CD8-positive, alpha-beta memory T cell (primary cell): ENCODE results near the gene SLC5A8. TPM values are rescaled to one million over a fixed set of nuclear protein-coding genes. Genes with fewer than 3 reads are reported as not detected.

ENCODE experiments used
- CTCF ChIA-PET: fragments of 350-600 bp; sonication (Branson Sonifier 250); formaldehyde crosslinking; loops from one replicate; lab custom pipeline; 2021; ENCODE audit warnings: antibody characterized with exemption; lab: Charles Lee
- POLR2A ChIA-PET: fragments of 350-600 bp; sonication (Branson Sonifier 250); formaldehyde crosslinking; loops from one replicate; lab custom pipeline; 2021; ENCODE audit warnings: antibody characterized with exemption; lab: Charles Lee
- DNase-seq, 5 donors: peaks; one replicate each; pipeline versions ENCODE4 v3.0.0 to v3.0.0-alpha.2; 2020 to 2022; ENCODE audit warnings: mixed read lengths in 1 of 5
- H3K27ac ChIP-seq: one replicate; pipeline ENCODE4 v1.7.0; 2013; ENCODE audit warnings: low read depth, mild to moderate bottlenecking, low read length, moderate library complexity
- H3K27me3 ChIP-seq: 2 replicates; pipeline ENCODE4 v1.7.0; 2013; ENCODE audit warnings: low read length, mild to moderate bottlenecking; ENCODE audit not compliant: insufficient read depth, poor library complexity, severe bottlenecking
- H3K36me3 ChIP-seq: 2 replicates; pipeline ENCODE4 v1.7.0; 2013; ENCODE audit warnings: mild to moderate bottlenecking, low read length, moderate library complexity; ENCODE audit not compliant: insufficient read depth
- H3K4me1 ChIP-seq: 2 replicates; pipeline ENCODE4 v1.7.0; 2013; ENCODE audit warnings: mild to moderate bottlenecking, low read length, moderate library complexity; ENCODE audit not compliant: insufficient read depth
- H3K4me3 ChIP-seq: 2 replicates; pipeline ENCODE4 v1.7.0; 2013; ENCODE audit warnings: mild to moderate bottlenecking, low read length
- H3K9me3 ChIP-seq: 2 replicates; pipeline ENCODE4 v1.7.0; 2013; ENCODE audit warnings: mild to moderate bottlenecking, low read length
- H3K27ac Mint-ChIP-seq, 8 donors: one replicate each; pipeline ENCODE4 v1.8.0; 2020 to 2021; ENCODE audit warnings: mixed read lengths in 8 of 8, mild to moderate bottlenecking in 6 of 8, inconsistent platforms in 3 of 8, moderate library complexity in 3 of 8
- H3K27me3 Mint-ChIP-seq, 2 donors: one replicate each; pipeline ENCODE4 v1.8.0; 2020 to 2021; ENCODE audit warnings: mixed read lengths in 2 of 2, mild to moderate bottlenecking in 1 of 2, moderate library complexity in 1 of 2
- H3K36me3 Mint-ChIP-seq, 3 donors: one replicate each; pipeline ENCODE4 v1.8.0; 2020 to 2021; ENCODE audit warnings: mixed read lengths in 3 of 3, inconsistent platforms in 1 of 3, mild to moderate bottlenecking in 1 of 3
- H3K4me1 Mint-ChIP-seq, 3 donors: one replicate each; pipeline ENCODE4 v1.8.0; 2020 to 2021; ENCODE audit warnings: mixed read lengths in 3 of 3, inconsistent platforms in 1 of 3, mild to moderate bottlenecking in 1 of 3
- H3K4me3 Mint-ChIP-seq, 7 donors: one replicate each; pipeline ENCODE4 v1.8.0; 2020 to 2021; ENCODE audit warnings: mixed read lengths in 7 of 7, mild to moderate bottlenecking in 6 of 7, moderate library complexity in 4 of 7, inconsistent platforms in 2 of 7
- H3K9me3 Mint-ChIP-seq, 5 donors: one replicate each; pipeline ENCODE4 v1.8.0; 2020 to 2022; ENCODE audit warnings: mixed read lengths in 5 of 5, mild to moderate bottlenecking in 3 of 5, moderate library complexity in 2 of 5, inconsistent platforms in 1 of 5
- polyA plus RNA-seq: library from polyadenylated mRNA; unstranded; fragments of 300-500 nt; fragmentation: Illumina TruSeq; gene quantifications from one replicate; pipeline ENCODE4 v1.2.3, GENCODE V29; 2021
- total RNA-seq, 2 experiments: library from RNA; stranded (reverse); gene quantifications; one replicate each; pipeline ENCODE4 v1.2.3, GENCODE V29; 2021

SLC5A8 gene
- total RNA-seq (not detected), polyA plus RNA-seq (not detected)

- H3K27me3 Mint-ChIP-seq: peaks cover 13 to 45% of the 10 kb centered on the region in 2 donors
- Histone ChIP-seq H3K36me3 (no peaks in the 10 kb centered on the region), H3K27ac (no peak within 1 kb of the TSS), H3K4me1 (no peaks in the 10 kb centered on the region), H3K9me3 (no peaks in the 10 kb centered on the region), H3K27me3 (no peaks in the 10 kb centered on the region), H3K4me3 (no peak within 1 kb of the TSS)
- DNase-seq: no peak
- H3K36me3 Mint-ChIP-seq: no peaks in the 10 kb centered on the region
- no peak within 1 kb of the TSS for H3K4me3 Mint-ChIP-seq
- H3K9me3 Mint-ChIP-seq: peaks cover 0 to 5% (median 0%) of the 10 kb centered on the region in 5 donors
- H3K4me1 Mint-ChIP-seq: no peaks in the 10 kb centered on the region
- H3K27ac Mint-ChIP-seq: no peak within 1 kb of the TSS
- ChIA-PET POLR2A (no interaction called here), CTCF (no interaction called here)
Measured at GRCh38 chr12:101209319-101210302, at the start of gene SLC5A8. Gene SLC5A8, minus strand, starts transcription at chr12:101210238. Its CDS starts 390 bp downstream, at chr12:101209848.

GRCh38 chr12:101257357-101257756, 47.3 kb upstream of the SLC5A8 start:
- Histone ChIP-seq H3K4me3 (no peak overlapping the region), H3K4me1 (no peaks in the 10 kb centered on the region), H3K36me3 (no peaks in the 10 kb centered on the region), H3K27ac (no peak overlapping the region), H3K27me3 (no peaks in the 10 kb centered on the region), H3K9me3 (no peaks in the 10 kb centered on the region)
- POLR2A ChIA-PET: no interaction called here
- Mint-ChIP-seq H3K4me1 (no peaks in the 10 kb centered on the region), H3K27ac (no peak overlapping the region), H3K36me3 (no peaks in the 10 kb centered on the region), H3K9me3 (peaks cover 0 to 2% (median 0%) of the 10 kb centered on the region in 5 donors), H3K27me3 (peaks cover 11 to 15% of the 10 kb centered on the region in 2 donors), H3K4me3 (no peak overlapping the region)
- DNase-seq: no peak
- CTCF ChIA-PET: no interaction called here

- Mint-ChIP-seq H3K36me3 (no peaks in the 10 kb centered on the region), H3K4me1 (no peaks in the 10 kb centered on the region), H3K27me3 (peaks cover 7 to 15% of the 10 kb centered on the region in 2 donors), H3K4me3 (no peak overlapping the region), H3K27ac (no peak overlapping the region), H3K9me3 (no peaks in the 10 kb centered on the region)
- H3K9me3 ChIP-seq: no peaks in the 10 kb centered on the region
- H3K27me3 ChIP-seq: no peaks in the 10 kb centered on the region
- no peak overlapping the region for H3K4me3 ChIP-seq
- POLR2A ChIA-PET: no interaction called here
- CTCF ChIA-PET: no interaction called here
- DNase-seq: no peak
- H3K36me3 ChIP-seq: no peaks in the 10 kb centered on the region
- H3K27ac ChIP-seq: no peak overlapping the region
- no peaks in the 10 kb centered on the region for H3K4me1 ChIP-seq
Measured at GRCh38 chr12:101256266-101256665, 46.2 kb upstream of the SLC5A8 start.

GRCh38 chr12:101243616-101244015, 33.6 kb upstream of the SLC5A8 start:
- no peak for DNase-seq
- Mint-ChIP-seq H3K36me3 (no peaks in the 10 kb centered on the region), H3K9me3 (no peaks in the 10 kb centered on the region), H3K4me3 (no peak overlapping the region), H3K4me1 (no peaks in the 10 kb centered on the region), H3K27ac (no peak overlapping the region), H3K27me3 (peaks cover 7 to 8% of the 10 kb centered on the region in 2 donors)
- Histone ChIP-seq H3K27ac (no peak overlapping the region), H3K36me3 (no peaks in the 10 kb centered on the region), H3K9me3 (no peaks in the 10 kb centered on the region), H3K4me3 (no peak overlapping the region), H3K4me1 (no peaks in the 10 kb centered on the region), H3K27me3 (no peaks in the 10 kb centered on the region)
- ChIA-PET POLR2A (no interaction called here), CTCF (no interaction called here)

GRCh38 chr12:101243074-101243473, 33.0 kb upstream of the SLC5A8 start:
- H3K27me3 Mint-ChIP-seq: peaks cover 12 to 13% of the 10 kb centered on the region in 2 donors
- H3K9me3 Mint-ChIP-seq: no peaks in the 10 kb centered on the region
- no peak overlapping the region for H3K27ac Mint-ChIP-seq
- DNase-seq: no peak
- Histone ChIP-seq H3K36me3 (no peaks in the 10 kb centered on the region), H3K27ac (no peak overlapping the region), H3K27me3 (no peaks in the 10 kb centered on the region), H3K4me1 (no peaks in the 10 kb centered on the region), H3K4me3 (no peak overlapping the region), H3K9me3 (no peaks in the 10 kb centered on the region)
- POLR2A ChIA-PET: no interaction called here
- CTCF ChIA-PET: no interaction called here
- no peaks in the 10 kb centered on the region for H3K36me3 Mint-ChIP-seq
- H3K4me3 Mint-ChIP-seq: no peak overlapping the region
- no peaks in the 10 kb centered on the region for H3K4me1 Mint-ChIP-seq

- H3K27ac Mint-ChIP-seq: no peak overlapping the region
- no peaks in the 10 kb centered on the region for H3K4me1 ChIP-seq
- no peak overlapping the region for H3K27ac ChIP-seq
- peaks cover 10 to 22% of the 10 kb centered on the region in 2 donors for H3K27me3 Mint-ChIP-seq
- no peaks in the 10 kb centered on the region for H3K9me3 Mint-ChIP-seq
- DNase-seq: no peak
- H3K4me1 Mint-ChIP-seq: no peaks in the 10 kb centered on the region
- no peaks in the 10 kb centered on the region for H3K36me3 Mint-ChIP-seq
- no peaks in the 10 kb centered on the region for H3K36me3 ChIP-seq
- ChIA-PET POLR2A (no interaction called here), CTCF (no interaction called here)
- no peak overlapping the region for H3K4me3 ChIP-seq
- no peaks in the 10 kb centered on the region for H3K27me3 ChIP-seq
- no peaks in the 10 kb centered on the region for H3K9me3 ChIP-seq
- H3K4me3 Mint-ChIP-seq: no peak overlapping the region
Measured at GRCh38 chr12:101238800-101239329, 28.8 kb upstream of the SLC5A8 start.

GRCh38 chr12:101238306-101238705, 28.3 kb upstream of the SLC5A8 start:
- no peaks in the 10 kb centered on the region for H3K36me3 Mint-ChIP-seq
- H3K4me3 Mint-ChIP-seq: no peak overlapping the region
- no peak overlapping the region for H3K4me3 ChIP-seq
- H3K27me3 Mint-ChIP-seq: peaks cover 10 to 25% of the 10 kb centered on the region in 2 donors
- CTCF ChIA-PET: no interaction called here
- POLR2A ChIA-PET: no interaction called here
- H3K9me3 ChIP-seq: no peaks in the 10 kb centered on the region
- H3K27ac Mint-ChIP-seq: no peak overlapping the region
- no peaks in the 10 kb centered on the region for H3K27me3 ChIP-seq
- no peak for DNase-seq
- H3K9me3 Mint-ChIP-seq: no peaks in the 10 kb centered on the region
- H3K27ac ChIP-seq: no peak overlapping the region
- H3K4me1 ChIP-seq: no peaks in the 10 kb centered on the region
- no peaks in the 10 kb centered on the region for H3K4me1 Mint-ChIP-seq
- H3K36me3 ChIP-seq: no peaks in the 10 kb centered on the region

GRCh38 chr12:101235686-101236085, 25.6 kb upstream of the SLC5A8 start:
- H3K27ac ChIP-seq: no peak overlapping the region
- Mint-ChIP-seq H3K4me3 (no peak overlapping the region), H3K27ac (no peak overlapping the region), H3K9me3 (no peaks in the 10 kb centered on the region), H3K4me1 (no peaks in the 10 kb centered on the region), H3K27me3 (peaks cover 11 to 25% of the 10 kb centered on the region in 2 donors), H3K36me3 (no peaks in the 10 kb centered on the region)
- H3K9me3 ChIP-seq: no peaks in the 10 kb centered on the region
- H3K36me3 ChIP-seq: no peaks in the 10 kb centered on the region
- no peaks in the 10 kb centered on the region for H3K4me1 ChIP-seq
- no peaks in the 10 kb centered on the region for H3K27me3 ChIP-seq
- no peak overlapping the region for H3K4me3 ChIP-seq
- ChIA-PET CTCF (no interaction called here), POLR2A (no interaction called here)
- no peak for DNase-seq
